Vagina (tissue), 2 donors: ENCODE results near the gene FGFBP1.

ENCODE experiments used
- POLR2A ChIP-seq, 2 donors: fragments of 450-650 bp; IDR thresholded peaks; one replicate each; pipeline ENCODE4 v1.6.1; 2017; ENCODE audit warnings: antibody characterized with exemption in 2 of 2, mild to moderate bottlenecking in 2 of 2, moderate library complexity in 2 of 2
- POLR2AphosphoS5 ChIP-seq, 2 donors: sonication (generic); formaldehyde crosslinking; IDR thresholded peaks; one replicate each; pipeline ENCODE4 v1.9.0; 2017; ENCODE audit warnings: antibody characterized with exemption in 2 of 2, mild to moderate bottlenecking in 2 of 2, low read depth in 1 of 2; ENCODE audit not compliant: insufficient read depth in 1 of 2
- TF ChIP-seq, protein P1 (sequence below), 3 experiments: fragments of 450-650 bp in 2 of 3; fragments of 200-600 bp in 1 of 3; sonication (generic) in 1 of 3; IDR thresholded peaks; one replicate each; pipeline ENCODE4 v1.5.1; 2017 to 2019; ENCODE audit warnings: antibody characterized with exemption in 3 of 3, mild to moderate bottlenecking in 2 of 3, moderate library complexity in 2 of 3

- TF ChIP-seq, protein P1, sequence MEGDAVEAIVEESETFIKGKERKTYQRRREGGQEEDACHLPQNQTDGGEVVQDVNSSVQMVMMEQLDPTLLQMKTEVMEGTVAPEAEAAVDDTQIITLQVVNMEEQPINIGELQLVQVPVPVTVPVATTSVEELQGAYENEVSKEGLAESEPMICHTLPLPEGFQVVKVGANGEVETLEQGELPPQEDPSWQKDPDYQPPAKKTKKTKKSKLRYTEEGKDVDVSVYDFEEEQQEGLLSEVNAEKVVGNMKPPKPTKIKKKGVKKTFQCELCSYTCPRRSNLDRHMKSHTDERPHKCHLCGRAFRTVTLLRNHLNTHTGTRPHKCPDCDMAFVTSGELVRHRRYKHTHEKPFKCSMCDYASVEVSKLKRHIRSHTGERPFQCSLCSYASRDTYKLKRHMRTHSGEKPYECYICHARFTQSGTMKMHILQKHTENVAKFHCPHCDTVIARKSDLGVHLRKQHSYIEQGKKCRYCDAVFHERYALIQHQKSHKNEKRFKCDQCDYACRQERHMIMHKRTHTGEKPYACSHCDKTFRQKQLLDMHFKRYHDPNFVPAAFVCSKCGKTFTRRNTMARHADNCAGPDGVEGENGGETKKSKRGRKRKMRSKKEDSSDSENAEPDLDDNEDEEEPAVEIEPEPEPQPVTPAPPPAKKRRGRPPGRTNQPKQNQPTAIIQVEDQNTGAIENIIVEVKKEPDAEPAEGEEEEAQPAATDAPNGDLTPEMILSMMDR (IDR thresholded peaks at IDR 0.05) = no peak
- TF ChIP-seq POLR2A (IDR thresholded peaks at IDR 0.05) (no peak), POLR2AphosphoS5 (IDR thresholded peaks at IDR 0.05; ENCODE audit: insufficient read depth in 1 of 2, low read depth in 1 of 2) (no peak)
These were observed 6.9 kb downstream of the FGFBP1 start for GRCh38 chr4:15931451-15932210.
